Effector CD8-positive, alpha-beta T cell (primary cell): ENCODE data around the gene DPF3.

Source experiments
- DNase-seq: peaks from one replicate; lab custom pipeline; 2025; lab: John Stamatoyannopoulos, UW

The DPF3 gene

GRCh38 chr14:72800296-72800695, 93.6 kb downstream of the DPF3 start:
- DNase-seq, result no peak

GRCh38 chr14:72796935-72797334, 97.0 kb downstream of the DPF3 start:
- DNase-seq, result no peak

- DNase-seq, result no peak
Observed at GRCh38 chr14:72793156-72793939, 100.6 kb downstream of the DPF3 start.

- no peak for DNase-seq
Observed at GRCh38 chr14:72792051-72792788, 101.7 kb downstream of the DPF3 start.

GRCh38 chr14:72790887-72791566, 102.9 kb downstream of the DPF3 start:
- DNase-seq, result no peak

GRCh38 chr14:72788972-72789728, 104.8 kb downstream of the DPF3 start:
- DNase-seq, result no peak

- DNase-seq, result no peak
Observed at GRCh38 chr14:72788255-72788654, 105.6 kb downstream of the DPF3 start.

- no peak for DNase-seq
Observed at GRCh38 chr14:72787841-72788240, 106.1 kb downstream of the DPF3 start.

GRCh38 chr14:72786378-72787350, 107.2 kb downstream of the DPF3 start:
- DNase-seq, result no peak

- no peak for DNase-seq
Observed at GRCh38 chr14:72783741-72784140, 110.2 kb downstream of the DPF3 start.

- no peak for DNase-seq
Observed at GRCh38 chr14:72782817-72783216, 111.1 kb downstream of the DPF3 start.

GRCh38 chr14:72781561-72782508, 112.1 kb downstream of the DPF3 start:
- DNase-seq, result no peak

- DNase-seq, result no peak
Observed at GRCh38 chr14:72780751-72781150, 113.2 kb downstream of the DPF3 start.

- no peak for DNase-seq
Observed at GRCh38 chr14:72779679-72780078, 114.2 kb downstream of the DPF3 start.

GRCh38 chr14:72777636-72778035, 116.3 kb downstream of the DPF3 start:
- DNase-seq, result no peak

GRCh38 chr14:72776701-72777261, 117.1 kb downstream of the DPF3 start:
- DNase-seq, result no peak

GRCh38 chr14:72775923-72776554, 117.9 kb downstream of the DPF3 start:
- DNase-seq, result no peak

GRCh38 chr14:72774894-72775620, 118.8 kb downstream of the DPF3 start:
- DNase-seq, result no peak
